Mammary epithelial cell (primary cell): ENCODE data around the gene PCBP3.

Experiments
- CTCF ChIP-seq, 2 donors: IDR thresholded peaks in 1 of 2; conservative IDR thresholded peaks in 1 of 2; 2 replicates each; pipeline ENCODE4 v1.5.1; 2011 to 2012; ENCODE audit warnings: inconsistent platforms in 2 of 2, low read length in 2 of 2, mild to moderate bottlenecking in 2 of 2, control low read depth in 1 of 2, low read depth in 1 of 2; ENCODE audit not compliant: insufficient read depth in 1 of 2; ENCODE audit errors: extremely low read depth in 1 of 2
- EZH2 ChIP-seq: IDR thresholded peaks from 2 replicates; pipeline ENCODE4 v1.6.1; 2012; ENCODE audit warnings: low read length, inconsistent platforms, borderline replicate concordance

GRCh38 chr21:45927032-45927431 lies 283.5 kb downstream of the PCBP3 start:
- TF ChIP-seq CTCF (conservative IDR thresholded peaks at IDR 0.05 in 1 of 2, IDR thresholded peaks at IDR 0.05 in 1 of 2; ENCODE audit: extremely low read depth in 1 of 2, insufficient read depth in 1 of 2, low read depth in 1 of 2, low read length in 2 of 2) (no peak), EZH2 (no peak)
